Measurements from ENCODE around the gene FEN1.

- TF ChIP-seq FOXA1 (IDR thresholded peaks at IDR 0.05) = no peak
- no peak for TF ChIP-seq L3MBTL2 (conservative IDR thresholded peaks at IDR 0.05)
- TF ChIP-seq ELF4 (IDR thresholded peaks at IDR 0.05) = no peak
- TF ChIP-seq SUZ12 (IDR thresholded peaks at IDR 0.05) = no peak
- no peak for TF ChIP-seq CTBP1 (IDR thresholded peaks at IDR 0.05; ENCODE audit: borderline replicate concordance)
- TF ChIP-seq FOXK2 (IDR thresholded peaks at IDR 0.05) = no peak
- no peak for TF ChIP-seq ZNF384 (IDR thresholded peaks at IDR 0.05)
- no peak for TF ChIP-seq FOXM1 (IDR thresholded peaks at IDR 0.05; ENCODE audit: borderline replicate concordance)
Measured at GRCh38 chr11:61814247-61814957, 21.7 kb downstream of the FEN1 start.
